GM06990 (cell line): Measurements from ENCODE around the gene MYH7.

Experiments
- DNase-seq: peaks from one replicate; pipeline ENCODE4 v3.0.0-alpha.2; 2011; ENCODE audit not compliant: insufficient read length; ENCODE audit errors: extremely low read depth
- H3K27me3 ChIP-seq: replicated peaks from 2 replicates; pipeline ENCODE4 v1.6.0; 2011; ENCODE audit warnings: low read length; ENCODE audit not compliant: control insufficient read depth, insufficient read depth
- H3K36me3 ChIP-seq: 2 replicates; pipeline ENCODE4 v1.5.1; 2011; ENCODE audit warnings: low read length; ENCODE audit not compliant: control insufficient read depth, insufficient read depth
- H3K4me3 ChIP-seq: replicated peaks from 2 replicates; pipeline ENCODE4 v1.5.1; 2011; ENCODE audit warnings: low read depth, mild to moderate bottlenecking, control low read depth, low read length
- CTCF ChIP-seq: IDR thresholded peaks from 2 replicates; pipeline ENCODE4 v1.5.1; 2011; ENCODE audit warnings: low read length, control low read depth, mild to moderate bottlenecking, inconsistent platforms; ENCODE audit not compliant: insufficient read depth, poor library complexity, severe bottlenecking

MYH7 gene

DNA sequence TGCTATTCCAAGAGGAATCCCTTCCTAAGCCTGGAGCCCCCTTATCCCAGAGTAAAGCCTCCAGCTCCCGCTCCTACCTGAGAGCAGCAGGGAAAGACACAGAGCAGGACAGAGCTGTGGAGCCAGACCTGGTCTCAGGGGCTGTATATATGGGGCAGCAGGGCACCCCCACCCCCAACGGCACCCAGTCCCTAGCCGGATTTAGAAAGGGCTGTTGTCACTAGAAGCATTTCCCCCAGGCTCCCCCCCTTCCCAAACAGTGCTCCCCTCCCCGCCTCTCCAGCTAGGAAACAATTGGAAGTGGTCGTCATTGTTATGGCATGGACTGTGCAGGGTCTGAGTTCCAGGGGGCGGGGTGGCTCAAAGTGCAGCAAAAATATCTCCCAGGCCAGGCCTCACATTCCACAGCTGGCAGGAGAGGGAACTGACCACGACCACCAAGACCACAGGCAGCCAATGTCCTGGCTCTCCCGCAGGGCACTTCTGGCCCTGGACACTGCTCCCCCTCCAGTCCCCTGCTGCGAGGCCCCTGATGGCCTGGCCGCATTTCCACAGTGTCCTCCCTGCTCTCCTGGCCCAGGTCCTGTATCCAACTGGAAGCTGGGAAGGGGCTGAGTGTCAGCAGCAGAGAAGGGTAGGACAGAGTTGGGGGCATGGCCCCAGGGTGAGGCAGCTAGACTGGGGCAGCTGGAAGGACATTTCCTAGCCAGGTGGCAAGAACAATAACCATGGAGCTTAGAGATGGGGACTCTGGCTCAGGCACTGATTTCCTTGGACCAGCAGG lies at the start of gene MYH7:
Gene MYH7, minus strand, starts transcription at position 118 of the 784 bp plus-strand sequence. CDS start 1,928 bp downstream, outside the sequence.
- H3K36me3 ChIP-seq: no peaks in the 10 kb centered on the region
- H3K27me3 ChIP-seq: no peaks in the 10 kb centered on the region; the same call in none of the 2 replicates
- TF ChIP-seq CTCF: no peak
- DNase-seq: no peak
- no peak within 1 kb of the TSS for H3K4me3 ChIP-seq

DNA sequence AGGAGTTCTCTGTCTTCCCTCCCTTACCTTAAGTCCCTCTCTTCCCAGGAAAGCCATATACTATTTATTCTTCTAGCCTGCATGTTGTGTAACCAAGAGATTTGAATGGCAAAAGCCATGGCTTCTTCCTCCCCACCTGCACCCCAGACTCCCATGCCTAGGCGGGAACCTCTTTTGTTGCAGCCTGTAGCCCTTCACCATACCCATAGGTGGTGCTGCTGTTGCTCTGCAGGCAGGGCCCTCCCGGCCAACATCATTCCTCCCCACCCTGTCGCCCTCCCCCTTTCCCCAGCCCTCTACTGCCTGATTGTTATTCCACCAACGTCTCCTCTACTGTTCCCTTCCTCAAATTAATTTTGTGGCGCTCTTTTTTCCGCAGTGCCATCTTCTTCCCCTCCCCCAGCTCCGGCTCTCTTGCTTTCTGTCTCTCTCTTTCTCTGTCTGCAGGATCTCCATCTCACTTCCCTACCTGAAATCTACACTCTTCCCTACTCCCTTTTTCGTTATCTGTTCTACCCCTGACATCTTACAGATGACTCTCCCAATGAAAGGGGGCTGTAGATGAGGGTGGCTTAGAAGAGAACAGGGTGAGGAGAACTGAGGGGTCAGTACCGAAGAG lies 47.9 kb upstream of the MYH7 start:
- DNase-seq: no peak

DNA sequence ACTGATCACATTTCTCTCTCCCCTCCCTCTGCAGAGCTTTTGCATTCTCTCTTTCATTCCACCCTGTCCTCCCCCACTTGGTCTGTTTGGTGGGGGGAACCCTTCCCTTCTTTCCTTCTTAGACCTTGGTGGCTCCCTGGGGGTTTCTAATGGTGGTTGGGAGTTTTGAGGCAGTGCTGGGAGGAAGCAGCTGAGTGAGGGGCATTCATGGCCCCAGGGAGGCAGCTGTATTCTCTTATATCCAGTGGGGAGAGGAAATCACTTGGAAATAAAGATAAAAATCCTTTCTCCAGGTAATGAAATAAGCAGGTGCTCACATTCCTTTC lies 47.3 kb upstream of the MYH7 start:
- Histone ChIP-seq H3K27me3 (no peaks in the 10 kb centered on the region), H3K36me3 (peaks cover 5% of the 10 kb centered on the region), H3K4me3 (no peak overlapping the region)
- DNase-seq: no peak
- no peak for TF ChIP-seq CTCF

More for the DNA sequence above, 47.9 kb upstream of the MYH7 start:
- H3K27me3 ChIP-seq: no peaks in the 10 kb centered on the region
- peaks cover 6% of the 10 kb centered on the region for H3K36me3 ChIP-seq
- peak; percentile 59 for TF ChIP-seq CTCF
- no peak overlapping the region for H3K4me3 ChIP-seq

DNA sequence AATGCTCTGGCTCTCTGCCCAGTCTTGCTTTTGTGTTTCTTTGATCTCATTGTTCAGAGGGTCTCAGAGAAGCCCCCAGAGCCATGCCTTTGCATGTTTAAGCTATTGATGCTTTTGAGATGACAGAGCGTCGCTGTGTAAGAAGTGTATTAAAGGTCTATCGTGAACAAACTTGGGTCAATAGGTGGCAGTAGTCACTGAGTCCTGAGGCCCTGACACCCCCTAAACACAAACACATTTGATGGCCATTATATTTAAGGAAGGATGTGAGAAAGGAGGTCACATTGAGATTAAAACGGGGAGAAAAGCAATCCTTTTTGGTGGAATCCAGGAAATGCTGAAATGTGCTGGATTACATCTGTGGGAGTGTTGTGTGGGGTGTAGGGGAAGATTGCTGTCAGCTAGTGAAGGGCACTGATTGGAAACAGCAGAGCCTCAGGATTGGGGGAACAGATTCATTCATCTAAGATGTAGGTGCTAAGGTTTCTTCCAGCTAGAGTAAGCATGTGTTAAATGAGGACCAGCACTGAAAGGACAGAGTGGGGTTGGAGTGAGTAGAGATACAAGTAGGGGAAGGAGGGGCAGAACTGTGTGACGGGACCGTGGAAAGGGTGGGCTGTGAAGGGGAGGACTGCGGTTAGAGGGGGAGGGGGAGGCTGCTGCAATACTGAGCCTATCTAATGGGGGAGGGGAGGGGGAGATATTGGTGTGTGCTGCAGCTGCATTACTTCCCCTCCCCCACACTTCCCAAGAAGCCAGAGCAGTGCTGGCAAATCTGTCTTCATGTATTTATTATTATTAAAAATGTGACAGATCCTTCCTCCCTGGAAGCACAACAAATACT lies 46.7 kb upstream of the MYH7 start:
- DNase-seq: no peak
- Histone ChIP-seq H3K27me3 (no peaks in the 10 kb centered on the region), H3K4me3 (no peak overlapping the region), H3K36me3 (peaks cover 10% of the 10 kb centered on the region)
- no peak for TF ChIP-seq CTCF

- H3K36me3 ChIP-seq: peaks cover 10% of the 10 kb centered on the region
- no peaks in the 10 kb centered on the region for H3K27me3 ChIP-seq
- H3K4me3 ChIP-seq: no peak overlapping the region
- TF ChIP-seq CTCF: no peak
- no peak for DNase-seq
Observed at GRCh38 chr14:23481362-23481970, 46.0 kb upstream of the MYH7 start.
